A549 (cell line): ENCODE data around the gene PTCD1. TPM values are rescaled to one million over a fixed set of nuclear protein-coding genes. Genes with fewer than 3 reads are reported as not detected.
A peak's percentile ranks its signal among the peaks of the same experiment; 100 is the strongest.

Source experiments
- ATAC-seq, 2 experiments: fragments of 200-7000 bp in 1 of 2; fragments of >200 bp in 1 of 2; cut with Nextera tagmentation in 1 of 2; cut with Tn5 transposase in 1 of 2; 3 replicates each; pipeline versions ENCODE4 v1.8.0 to v1.9.1; 2018 to 2020; ENCODE audit warnings: mild to moderate bottlenecking in 1 of 2, moderate library complexity in 1 of 2
- CTCF ChIA-PET: fragments of 300-600 bp; sonication (Branson Sonifier 250); formaldehyde crosslinking; extraction: SDS; loops from one replicate; lab custom pipeline; 2021; ENCODE audit warnings: antibody characterized with exemption, inconsistent platforms; lab: Yijun Ruan, JAX
- POLR2A ChIA-PET: fragments of 350-600 bp; formaldehyde crosslinking; extraction: SDS; loops from one replicate; lab custom pipeline; 2021; ENCODE audit warnings: antibody characterized with exemption, inconsistent platforms; lab: Yijun Ruan, JAX
- DNase-seq, 2 experiments: peaks; one replicate each; pipeline versions ENCODE4 v3.0.0 to v3.0.0-alpha.2; 2011 to 2016; ENCODE audit warnings: low read depth in 1 of 2, low spot score in 1 of 2
- FAIRE-seq: peaks from 2 replicates; lab custom pipeline; 2011; peaks lifted over from hg19 to GRCh38; lab: Jason Lieb, UNC
- H3K27ac ChIP-seq, 2 experiments: fragments of >200 bp; sonication (Bioruptor Twin); formaldehyde crosslinking; 3 replicates each; pipeline ENCODE4 v1.5.1; 2016 to 2017
- H3K4me1 ChIP-seq: fragments of >200 bp; sonication (Bioruptor Twin); formaldehyde crosslinking; 3 replicates; pipeline ENCODE4 v1.6.1; 2016
- H3K4me2 ChIP-seq: fragments of >200 bp; sonication (Bioruptor Twin); formaldehyde crosslinking; 3 replicates; pipeline ENCODE4 v1.6.1; 2016
- H3K4me3 ChIP-seq: fragments of >200 bp; sonication (Bioruptor Twin); formaldehyde crosslinking; 3 replicates; pipeline ENCODE4 v1.5.1; 2016
- H3K9me3 ChIP-seq: fragments of >200 bp; sonication (Bioruptor Twin); formaldehyde crosslinking; 3 replicates; pipeline ENCODE4 v1.6.1; 2016
- CBX2 ChIP-seq: fragments of 200-600 bp; sonication (generic); IDR thresholded peaks from 2 replicates; pipeline ENCODE4 v1.6.1; 2016; ENCODE audit warnings: low read depth, mild to moderate bottlenecking, borderline replicate concordance
- CEBPB ChIP-seq, 2 experiments: fragments of >200 bp in 1 of 2; sonication (Bioruptor Twin) in 1 of 2; formaldehyde crosslinking in 1 of 2; IDR thresholded peaks; 2 replicates each; pipeline ENCODE4 v1.6.1; 2012 to 2016
- CHD2 ChIP-seq: fragments of 150-350 bp; IDR thresholded peaks from 2 replicates; pipeline ENCODE4 v1.6.1; 2014; ENCODE audit warnings: low read length; ENCODE audit not compliant: partially characterized antibody
- EHMT2 ChIP-seq: fragments of 200-600 bp; sonication (generic); IDR thresholded peaks from 2 replicates; pipeline ENCODE4 v1.6.1; 2016; ENCODE audit warnings: antibody characterized with exemption, low read depth, mild to moderate bottlenecking, moderate library complexity
- ELK1 ChIP-seq: fragments of 150-350 bp; IDR thresholded peaks from 2 replicates; pipeline ENCODE4 v1.6.1; 2014; ENCODE audit warnings: low read depth, mild to moderate bottlenecking, low read length
- EP300 ChIP-seq, 2 experiments: fragments of >200 bp; sonication (Bioruptor Twin); formaldehyde crosslinking; IDR thresholded peaks; 2 replicates in 1 of 2; 3 replicates in 1 of 2; pipeline ENCODE4 v1.6.1; 2016 to 2017
- ESRRA ChIP-seq: fragments of 150-350 bp; IDR thresholded peaks from 2 replicates; pipeline ENCODE4 v1.6.1; 2014; ENCODE audit warnings: mild to moderate bottlenecking, low read length, borderline replicate concordance
- FOXS1 ChIP-seq: fragments of 250-450 bp; sonication (Bioruptor Pico); IDR thresholded peaks from 2 replicates; pipeline ENCODE4 v1.5.0; 2020; ENCODE audit warnings: mild to moderate bottlenecking, moderate library complexity
- HDAC2 ChIP-seq: fragments of 200-600 bp; sonication (generic); IDR thresholded peaks from 2 replicates; pipeline ENCODE4 v1.6.1; 2016
- HMGXB4 ChIP-seq: fragments of 250-450 bp; sonication (Bioruptor Pico); IDR thresholded peaks from 2 replicates; pipeline ENCODE4 v1.5.0; 2021; ENCODE audit warnings: mild to moderate bottlenecking, moderate library complexity, borderline replicate concordance
- HOXA7 ChIP-seq: fragments of 250-450 bp; sonication (Bioruptor Pico); IDR thresholded peaks from 2 replicates; pipeline ENCODE4 v1.5.0; 2020; ENCODE audit warnings: mild to moderate bottlenecking, moderate library complexity
- HOXB5 ChIP-seq: fragments of 250-450 bp; sonication (Bioruptor Pico); IDR thresholded peaks from 2 replicates; pipeline ENCODE4 v1.5.0; 2020; ENCODE audit warnings: mild to moderate bottlenecking, moderate library complexity
- JUN ChIP-seq, 2 experiments: fragments of >200 bp; sonication (Bioruptor Twin); formaldehyde crosslinking; IDR thresholded peaks; 2 replicates in 1 of 2; 3 replicates in 1 of 2; pipeline ENCODE4 v1.6.1; 2016 to 2017
- KDM5A ChIP-seq: fragments of 200-600 bp; sonication (generic); IDR thresholded peaks from 2 replicates; pipeline ENCODE4 v1.6.1; 2016; ENCODE audit warnings: antibody characterized with exemption, mild to moderate bottlenecking
- MAX ChIP-seq: IDR thresholded peaks from 2 replicates; pipeline ENCODE4 v1.6.1; 2012
- NFE2L2 ChIP-seq: fragments of 150-350 bp; conservative IDR thresholded peaks from 2 replicates; pipeline ENCODE4 v1.6.1; 2014; ENCODE audit warnings: low read length
- NPAS2 ChIP-seq: fragments of 250-450 bp; sonication (Bioruptor Pico); IDR thresholded peaks from 2 replicates; pipeline ENCODE4 v1.8.0; 2022; ENCODE audit warnings: mild to moderate bottlenecking, moderate library complexity, borderline replicate concordance
- PBX3 ChIP-seq: IDR thresholded peaks from 2 replicates; pipeline ENCODE4 v1.6.1; 2012
- RAD21 ChIP-seq, 2 experiments: fragments of >200 bp in 1 of 2; sonication (Bioruptor Twin) in 1 of 2; formaldehyde crosslinking in 1 of 2; IDR thresholded peaks in 1 of 2; conservative IDR thresholded peaks in 1 of 2; 2 replicates in 1 of 2; 3 replicates in 1 of 2; pipeline ENCODE4 v1.6.1; 2012 to 2018; ENCODE audit warnings: inconsistent platforms in 1 of 2
- TP53 ChIP-seq: fragments of 250-450 bp; sonication (Bioruptor Pico); IDR thresholded peaks from 2 replicates; pipeline ENCODE4 v1.5.0; 2021; ENCODE audit warnings: mild to moderate bottlenecking, moderate library complexity
- WGBS: methylation state at CpG from one replicate; pipeline ENCODE4 v1.1.6; 2017; ENCODE audit errors: missing lambda C conversion rate; 5-methylcytosine and 5-hydroxymethylcytosine counted together
- polyA plus RNA-seq, 4 experiments: library from polyadenylated mRNA; depleted of rRNA in 3 of 4; stranded (reverse); fragments of >200 nt; fragmentation: RNase III in 1 of 4; extraction: RNeasy Plus Mini Kit Qiagen cat#74134 plus additional on column Dnase treatment in 1 of 4; gene quantifications; 2 replicates in 3 of 4; 3 replicates in 1 of 4; pipeline ENCODE4 v1.2.3, GENCODE V29; 2011 to 2017

PTCD1 gene
- polyA plus RNA-seq, 2 of the 4 experiments (the other 2 are of a cell fraction), result 3.9 to 5.4 TPM

- DNase-seq (no peak), ATAC-seq (no peak), FAIRE-seq (no peak)
- no peak overlapping the region for H3K4me3 ChIP-seq
- ChIA-PET CTCF (interaction anchor here (0.9 to 1.1 kb wide), 4 partner anchors 17 to 376 kb away, joined by 3 to 4 read pairs (median 3); no protein-coding TSS in a partner anchor), POLR2A (no interaction called here)
- H3K4me1 ChIP-seq, result peaks cover 25% of the 10 kb centered on the region
- TF ChIP-seq CEBPB (IDR thresholded peaks at IDR 0.05) (peak; percentile 26 to 73; a peak in 2 of 4 replicates), NPAS2 (CRISPR knock-in tag) (no peak)
- WGBS, result 88% methylated on average over 19 of the region's 21 CpGs
- H3K27ac ChIP-seq, result no peak overlapping the region
- no peak overlapping the region for H3K4me2 ChIP-seq
- no peaks in the 10 kb centered on the region for H3K9me3 ChIP-seq
Observed at GRCh38 chr7:99372275-99373090, 66.1 kb downstream of the PTCD1 start.

- POLR2A ChIA-PET, result no interaction called here
- FAIRE-seq, result no peak
- no peaks in the 10 kb centered on the region for H3K9me3 ChIP-seq
- DNase-seq, result no peak
- H3K4me3 ChIP-seq, result no peak overlapping the region
- CTCF ChIA-PET, result interaction anchor here (0.7 to 1.1 kb wide), 6 partner anchors 16 to 530 kb away, joined by 3 to 7 read pairs (median 3); no protein-coding TSS in a partner anchor
- H3K4me1 ChIP-seq, result peaks cover 18% of the 10 kb centered on the region
- WGBS, result 64% methylated on average over 11 of the region's 11 CpGs
- H3K4me2 ChIP-seq, result no peak overlapping the region
- TF ChIP-seq EP300 (IDR thresholded peaks at IDR 0.05) (no peak), RAD21 (conservative IDR thresholded peaks at IDR 0.05 in 1 of 2, IDR thresholded peaks at IDR 0.05 in 1 of 2) (no peak), ESRRA (no peak), PBX3 (no peak), JUN (IDR thresholded peaks at IDR 0.05) (no peak), CHD2 (no peak), TP53 (no peak), HDAC2 (no peak), HMGXB4 (CRISPR knock-in tag) (no peak), EHMT2 (no peak), KDM5A (no peak), CEBPB (IDR thresholded peaks at IDR 0.05) (no peak), HOXB5 (CRISPR knock-in tag) (no peak), NFE2L2 (no peak), HOXA7 (CRISPR knock-in tag) (no peak), MAX (no peak), FOXS1 (CRISPR knock-in tag) (no peak), CBX2 (no peak), ELK1 (no peak)
- no peak for ATAC-seq
- H3K27ac ChIP-seq, result no peak overlapping the region
Observed at GRCh38 chr7:99371376-99371920, 67.2 kb downstream of the PTCD1 start.
